ENCODE measurements around the gene ZBTB3. TPM values are rescaled to one million over a fixed set of nuclear protein-coding genes. Genes with fewer than 3 reads are reported as not detected.
A peak's percentile ranks its signal among the peaks of the same experiment; 100 is the strongest.

Gene ZBTB3
- total and polyA plus RNA-seq, 2 of the 8 experiments (the other 6 are each of a cell fraction or from before 2014, with no cell fraction given) = 30.2 to 76.9 TPM

- Histone ChIP-seq H4K5ac (ENCODE audit: insufficient read length, low read depth, low read length) (no peak overlapping the region), H3K79me1 (ENCODE audit: low read depth, low read length) (peaks cover 16% of the 10 kb centered on the region), H3K23me2 (ENCODE audit: low read depth, low read length) (no peaks in the 10 kb centered on the region; the same call in 1 of the 2 replicates), H3K18ac (ENCODE audit: extremely low read depth, low read length) (no peak overlapping the region), H3K79me2 (ENCODE audit: control insufficient read depth in 1 of 2, insufficient read depth in 2 of 2, low read length in 2 of 2) (peaks cover 10 to 57% of the 10 kb centered on the region in 2 experiments), H2BK5ac (ENCODE audit: low read depth, low read length) (peak overlapping the region; percentile 96; the same call in 1 of the 2 replicates), H2BK120ac (replicated peaks; ENCODE audit: low read depth, low read length) (no peak overlapping the region), H2AK5ac (ENCODE audit: low read depth, low read length) (no peak overlapping the region), H3K14ac (ENCODE audit: insufficient read length) (no peak overlapping the region), H2AFZ (ENCODE audit: low read length) (no peak overlapping the region), H3K56ac (replicated peaks; ENCODE audit: insufficient read length, low read depth, low read length) (no peak overlapping the region), H4K91ac (replicated peaks; ENCODE audit: insufficient read length, low read length) (no peak overlapping the region), H3K27ac (ENCODE audit: low read depth, low read length) (peak overlapping the region; percentile 0; the same call in 1 of the 2 replicates), H2BK12ac (ENCODE audit: low read depth, low read length) (no peak overlapping the region; the same call in 1 of the 2 replicates), H3K9me3 (ENCODE audit: insufficient read depth in 2 of 2, low read depth in 1 of 2, low read length in 1 of 2) (no peaks in the 10 kb centered on the region), H3K9ac (replicated peaks in 1 of 4; ENCODE audit: extremely low read depth in 1 of 4, low read depth in 3 of 4, low read length in 3 of 4) (peak overlapping the region in 2 of 4 experiments; percentile 18 to 29; a peak in 2 of 7 replicates), H2BK15ac (ENCODE audit: low read length) (no peak overlapping the region), H3K36me3 (ENCODE audit: control insufficient read depth in 2 of 4, insufficient read depth in 4 of 4, low read length in 3 of 4) (peaks cover 14 to 34% (median 19%) of the 10 kb centered on the region in 4 experiments), H2BK20ac (ENCODE audit: low read length) (no peak overlapping the region), H3K4ac (replicated peaks; ENCODE audit: insufficient read length, low read depth, low read length) (no peak overlapping the region), H3K27me3 (replicated peaks in 1 of 4; ENCODE audit: control insufficient read depth in 3 of 4, extremely low read depth in 1 of 4, insufficient read depth in 3 of 4, low read length in 3 of 4) (no peaks in the 10 kb centered on the region), H4K8ac (ENCODE audit: extremely low read depth, insufficient read depth, low read length) (no peak overlapping the region), H3K4me3 (ENCODE audit: extremely low read depth in 1 of 4, insufficient read depth in 2 of 4, low read depth in 3 of 4, low read length in 4 of 4) (peak overlapping the region; percentile 74 to 89 (median 82); a peak in 6 of 8 replicates), H3K4me1 (replicated peaks in 1 of 4; ENCODE audit: control insufficient read depth in 3 of 4, insufficient read depth in 4 of 4, low read length in 3 of 4) (peaks cover 4 to 7% (median 4%) of the 10 kb centered on the region in 4 experiments), H3K23ac (ENCODE audit: insufficient read length) (no peak overlapping the region), H4K20me1 (replicated peaks in 1 of 2; ENCODE audit: control insufficient read depth in 1 of 2, insufficient read depth in 2 of 2, low read length in 2 of 2) (peaks cover 14 to 22% of the 10 kb centered on the region in 2 experiments), H3K4me2 (ENCODE audit: insufficient read depth in 1 of 2, low read depth in 2 of 2, low read length in 2 of 2) (peak overlapping the region; percentile 63 to 82)
- CTCF ChIA-PET (ENCODE audit: partially characterized antibody) = interaction anchor here (0.6 to 5.4 kb wide), 14 partner anchors 9 to 159 kb away, joined by 3 to 48 read pairs (median 4); partner anchors contain the start of genes HNRNPUL2, POLR2G, TAF6L and TMEM179B
- POLR2A ChIA-PET (ENCODE audit: partially characterized antibody) = interaction anchor here (0.9 to 16.9 kb wide), 28 partner anchors 8 to 179 kb away, joined by 3 to 192 read pairs (median 8); partner anchors contain the start of genes BSCL2, C11orf98, CSKMT and EEF1G
- 92% methylated on average over 15 of the region's 15 CpGs; no CpG with 5 or more reads in 1 of the 2 experiments for whole genome bisulfite sequencing, 2 experiments (ENCODE audit: extremely low coverage in 1 of 2, insufficient coverage in 1 of 2, insufficient read length in 1 of 2, insufficient replicate concordance in 2 of 2, low coverage in 1 of 2, low lambda C conversion rate in 2 of 2, missing lambda C conversion rate in 1 of 2)
- FAIRE-seq = no peak
- no peak for DNase-seq (ENCODE audit: low read depth in 1 of 2, low spot score in 2 of 2)
- TF ChIP-seq CTCF (IDR thresholded peaks at IDR 0.05; ENCODE audit: control extremely low read depth in 1 of 3, insufficient read depth in 1 of 3, low read depth in 1 of 3, low read length in 3 of 3) (no peak), SAP30 (IDR thresholded peaks at IDR 0.05; ENCODE audit: insufficient read depth, insufficient replicate concordance, low read length) (no peak), CBX8 (IDR thresholded peaks at IDR 0.05; ENCODE audit: borderline replicate concordance, low read depth, low read length) (no peak), RBBP5 (IDR thresholded peaks at IDR 0.05; ENCODE audit: borderline replicate concordance, low read depth, low read length) (no peak), GABPA (IDR thresholded peaks at IDR 0.05; ENCODE audit: borderline replicate concordance, insufficient read depth, low read length) (no peak), SP4 (IDR thresholded peaks at IDR 0.05; ENCODE audit: low read length) (no peak), PHF8 (conservative IDR thresholded peaks at IDR 0.05; ENCODE audit: low read depth, low read length) (no peak), SRF (IDR thresholded peaks at IDR 0.05; ENCODE audit: low read depth, low read length) (no peak)
These were observed 795 bp downstream of the ZBTB3 start for GRCh38 chr11:62752994-62753735.
